Measurements from ENCODE around the gene SIGLEC11. TPM values are rescaled to one million over a fixed set of nuclear protein-coding genes. Genes with fewer than 3 reads are reported as not detected.
"Not testable (repeated sequence)": the region's sequence is repeated elsewhere in the genome, so short reads cannot be mapped to it uniquely, and the experiment has no call there.

Gene SIGLEC11
- total and polyA plus RNA-seq, 2 donors (not counting 1 experiment from before 2014, with no cell fraction given) = 0.09 TPM; not detected in 1

DNA sequence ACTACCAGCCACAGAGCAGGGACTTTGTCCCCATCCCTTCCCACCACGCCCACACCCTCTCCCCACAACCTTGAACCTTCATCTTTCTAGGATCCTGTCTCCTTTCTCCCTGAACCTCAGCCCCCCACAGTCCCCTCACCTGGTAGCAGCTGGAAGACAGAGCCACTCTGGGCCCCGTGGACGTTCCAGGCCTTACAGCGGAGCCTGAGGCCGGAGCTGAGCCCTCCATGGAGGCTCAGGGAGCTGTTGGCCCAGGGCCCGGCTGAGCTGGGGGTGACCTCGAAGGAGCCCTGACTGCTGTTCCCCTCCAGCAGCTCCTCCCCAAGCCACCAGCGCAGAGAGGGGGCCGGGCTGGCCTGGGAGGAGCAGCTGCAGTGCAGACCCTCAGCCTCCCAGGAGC is 2.8 kb downstream of the SIGLEC11 start:
- H3K36me3 ChIP-seq (replicated peaks in 1 of 2; ENCODE audit: control extremely low read depth in 1 of 2, control insufficient read depth in 1 of 2, extremely low read depth in 1 of 2, insufficient read depth in 2 of 2, low read length in 1 of 2); H3K9ac ChIP-seq (ENCODE audit: low read length); H3K9me3 Mint-ChIP-seq (ENCODE audit: insufficient read depth); H3K27ac ChIP-seq (ENCODE audit: low read length in 2 of 2); H3K9me3 ChIP-seq (ENCODE audit: control extremely low read depth in 1 of 3, control insufficient read depth in 2 of 3, insufficient read depth in 1 of 3, low read length in 2 of 3); H3K27ac Mint-ChIP-seq; H3K4me3 ChIP-seq (ENCODE audit: control extremely low read depth in 1 of 5, extremely low read depth in 1 of 5, insufficient read depth in 1 of 5, low read depth in 2 of 5, low read length in 4 of 5); CTCF ChIA-PET; H3K4me3 Mint-ChIP-seq; H3K4me2 ChIP-seq (replicated peaks; ENCODE audit: low read depth, low read length, poor library complexity, severe bottlenecking); intact Hi-C loops (cut with micrococcal nuclease); H2AFZ ChIP-seq (ENCODE audit: insufficient read depth, low read depth, low read length, poor library complexity, severe bottlenecking); H3K27me3 ChIP-seq (replicated peaks in 1 of 4; ENCODE audit: control extremely low read depth in 1 of 4, control insufficient read depth in 3 of 4, insufficient read depth in 4 of 4, low read length in 3 of 4); H4K20me1 ChIP-seq (ENCODE audit: control insufficient read depth, insufficient read depth, low read length, poor library complexity, severe bottlenecking); H3K4me1 ChIP-seq (ENCODE audit: control insufficient read depth in 2 of 2, insufficient read depth in 2 of 2, low read length in 2 of 2); ATAC-seq (ENCODE audit: low read depth); H3K79me2 ChIP-seq (ENCODE audit: control insufficient read depth, insufficient read depth, low read length); DNase-seq; POLR2A ChIA-PET: not testable (repeated sequence)
- 86% methylated on average over 7 of the region's 9 CpGs for WGBS (ENCODE audit: insufficient coverage)
- Mint-ChIP-seq H3K4me1 (peaks cover 13% of the 10 kb centered on the region), H3K27me3 (peaks cover 28% of the 10 kb centered on the region)

DNA sequence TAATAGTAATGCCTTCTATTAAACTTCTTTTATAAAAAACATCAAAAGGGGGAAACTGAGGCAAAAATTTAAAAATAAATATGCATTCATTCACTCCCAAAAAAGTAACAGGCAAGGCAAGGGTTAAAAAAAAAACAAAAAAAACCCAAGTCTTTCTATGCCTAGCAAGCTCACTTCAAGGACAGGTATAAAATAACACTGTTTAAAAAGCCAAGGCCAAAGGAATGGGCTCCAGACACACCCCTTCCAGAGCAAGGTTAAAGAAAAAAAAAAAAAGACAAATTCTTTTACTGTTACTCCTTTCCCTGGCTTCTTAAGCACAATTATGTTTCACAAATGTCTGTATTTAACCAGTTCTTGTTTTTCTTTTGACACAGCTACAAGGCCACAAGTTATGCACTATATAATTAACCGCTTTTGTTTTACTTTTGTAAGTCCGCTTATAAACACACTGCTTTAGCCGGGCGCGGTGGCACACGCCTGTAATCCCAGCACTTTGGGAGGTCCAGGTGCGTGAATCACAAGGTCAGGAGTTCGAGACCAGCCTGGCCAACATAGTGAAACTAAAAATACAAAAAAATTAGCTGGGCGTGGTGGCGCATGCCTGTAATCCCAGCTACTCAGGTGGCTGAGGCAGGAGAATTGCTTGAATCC is 3.6 kb downstream of the SIGLEC11 start:
- Histone ChIP-seq H3K27me3 (replicated peaks in 1 of 4; ENCODE audit: control extremely low read depth in 1 of 4, control insufficient read depth in 3 of 4, insufficient read depth in 4 of 4, low read length in 3 of 4) (peaks cover 0 to 4% (median 0%) of the 10 kb centered on the region in 4 experiments), H3K36me3 (replicated peaks in 1 of 2; ENCODE audit: control extremely low read depth in 1 of 2, control insufficient read depth in 1 of 2, extremely low read depth in 1 of 2, insufficient read depth in 2 of 2, low read length in 1 of 2) (no peaks in the 10 kb centered on the region), H3K4me1 (ENCODE audit: control insufficient read depth in 2 of 2, insufficient read depth in 2 of 2, low read length in 2 of 2) (peaks cover 3 to 8% of the 10 kb centered on the region in 2 donors), H3K4me2 (replicated peaks; ENCODE audit: low read depth, low read length, poor library complexity, severe bottlenecking) (no peak overlapping the region), H3K4me3 (ENCODE audit: control extremely low read depth in 1 of 5, extremely low read depth in 1 of 5, insufficient read depth in 1 of 5, low read depth in 2 of 5, low read length in 4 of 5) (no peak overlapping the region), H3K79me2 (ENCODE audit: control insufficient read depth, insufficient read depth, low read length) (no peaks in the 10 kb centered on the region), H3K27ac (ENCODE audit: low read length in 2 of 2) (no peak overlapping the region), H4K20me1 (ENCODE audit: control insufficient read depth, insufficient read depth, low read length, poor library complexity, severe bottlenecking) (no peaks in the 10 kb centered on the region), H2AFZ (ENCODE audit: insufficient read depth, low read depth, low read length, poor library complexity, severe bottlenecking) (no peak overlapping the region), H3K9me3 (ENCODE audit: control extremely low read depth in 1 of 3, control insufficient read depth in 2 of 3, insufficient read depth in 1 of 3, low read length in 2 of 3) (peaks cover 0 to 5% (median 0%) of the 10 kb centered on the region in 3 donors), H3K9ac (ENCODE audit: low read length) (no peak overlapping the region)
- intact Hi-C loops (cut with micrococcal nuclease) = no loop called here
- no peak overlapping the region for H3K27ac Mint-ChIP-seq
- H3K4me1 Mint-ChIP-seq = peaks cover 13% of the 10 kb centered on the region
- H3K27me3 Mint-ChIP-seq = peaks cover 29% of the 10 kb centered on the region
- no peak for ATAC-seq (ENCODE audit: low read depth)
- H3K4me3 Mint-ChIP-seq = no peak overlapping the region
- no peaks in the 10 kb centered on the region for H3K9me3 Mint-ChIP-seq (ENCODE audit: insufficient read depth)
- ChIA-PET CTCF (interaction anchor here (0.7 kb wide), 1 partner anchor 19 kb away, joined by 3 read pairs; no protein-coding TSS in a partner anchor), POLR2A (no interaction called here)
- no peak for TF ChIP-seq EZH2 (IDR thresholded peaks at IDR 0.05; ENCODE audit: borderline replicate concordance, insufficient read depth, low read depth, low read length, poor library complexity, severe bottlenecking)
- TF ChIP-seq, protein P1, sequence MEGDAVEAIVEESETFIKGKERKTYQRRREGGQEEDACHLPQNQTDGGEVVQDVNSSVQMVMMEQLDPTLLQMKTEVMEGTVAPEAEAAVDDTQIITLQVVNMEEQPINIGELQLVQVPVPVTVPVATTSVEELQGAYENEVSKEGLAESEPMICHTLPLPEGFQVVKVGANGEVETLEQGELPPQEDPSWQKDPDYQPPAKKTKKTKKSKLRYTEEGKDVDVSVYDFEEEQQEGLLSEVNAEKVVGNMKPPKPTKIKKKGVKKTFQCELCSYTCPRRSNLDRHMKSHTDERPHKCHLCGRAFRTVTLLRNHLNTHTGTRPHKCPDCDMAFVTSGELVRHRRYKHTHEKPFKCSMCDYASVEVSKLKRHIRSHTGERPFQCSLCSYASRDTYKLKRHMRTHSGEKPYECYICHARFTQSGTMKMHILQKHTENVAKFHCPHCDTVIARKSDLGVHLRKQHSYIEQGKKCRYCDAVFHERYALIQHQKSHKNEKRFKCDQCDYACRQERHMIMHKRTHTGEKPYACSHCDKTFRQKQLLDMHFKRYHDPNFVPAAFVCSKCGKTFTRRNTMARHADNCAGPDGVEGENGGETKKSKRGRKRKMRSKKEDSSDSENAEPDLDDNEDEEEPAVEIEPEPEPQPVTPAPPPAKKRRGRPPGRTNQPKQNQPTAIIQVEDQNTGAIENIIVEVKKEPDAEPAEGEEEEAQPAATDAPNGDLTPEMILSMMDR (IDR thresholded peaks at IDR 0.05) = no peak
- 90% methylated on average over 10 of the region's 10 CpGs for WGBS (ENCODE audit: insufficient coverage)
- no peak for DNase-seq
